Fibroblast of peridontal ligament (primary cell): ENCODE results near the gene ATP10D.

Experiments used
- DNase-seq: peaks from one replicate; pipeline ENCODE4 v3.0.0-alpha.2; 2010; ENCODE audit errors: extremely low read depth

The ATP10D gene

GRCh38 chr4:47488706-47489105 is 3.6 kb downstream of the ATP10D start:
- DNase-seq: no peak

GRCh38 chr4:47490550-47490949 is 5.5 kb downstream of the ATP10D start:
- DNase-seq: no peak

- DNase-seq: no peak
Observed at GRCh38 chr4:47493238-47494123, 8.4 kb downstream of the ATP10D start.

- DNase-seq: no peak
Observed at GRCh38 chr4:47494124-47494430, 9.0 kb downstream of the ATP10D start.

GRCh38 chr4:47498899-47499298 is 13.8 kb downstream of the ATP10D start:
- DNase-seq: no peak

GRCh38 chr4:47499700-47500099 is 14.6 kb downstream of the ATP10D start:
- DNase-seq: no peak

GRCh38 chr4:47500776-47501175 is 15.7 kb downstream of the ATP10D start:
- no peak for DNase-seq

GRCh38 chr4:47505147-47505546 is 20.1 kb downstream of the ATP10D start:
- no peak for DNase-seq

GRCh38 chr4:47505666-47506065 is 20.6 kb downstream of the ATP10D start:
- DNase-seq: peak; percentile 84

GRCh38 chr4:47510506-47511143 is 25.6 kb downstream of the ATP10D start:
- peak; percentile 65 for DNase-seq

GRCh38 chr4:47513461-47513860 is 28.4 kb downstream of the ATP10D start:
- no peak for DNase-seq

GRCh38 chr4:47519239-47519883 is 34.3 kb downstream of the ATP10D start:
- no peak for DNase-seq

- peak; percentile 97 for DNase-seq
Observed at GRCh38 chr4:47525154-47525819, 40.2 kb downstream of the ATP10D start.

- DNase-seq: peak; percentile 38
Observed at GRCh38 chr4:47526281-47526680, 41.2 kb downstream of the ATP10D start.

GRCh38 chr4:47528646-47529045 is 43.6 kb downstream of the ATP10D start:
- peak; percentile 86 for DNase-seq

GRCh38 chr4:47530801-47531200 is 45.7 kb downstream of the ATP10D start:
- no peak for DNase-seq

- DNase-seq: peak; percentile 82
Observed at GRCh38 chr4:47531241-47531953, 46.3 kb downstream of the ATP10D start.

- no peak for DNase-seq
Observed at GRCh38 chr4:47531954-47532321, 46.9 kb downstream of the ATP10D start.

- no peak for DNase-seq
Observed at GRCh38 chr4:47532658-47533057, 47.6 kb downstream of the ATP10D start.

GRCh38 chr4:47533689-47534347 is 48.7 kb downstream of the ATP10D start:
- peak; percentile 21 for DNase-seq

GRCh38 chr4:47534772-47535171 is 49.7 kb downstream of the ATP10D start:
- DNase-seq: no peak
